Lower leg skin (tissue), 3 donors: ENCODE results near the gene PA2G4.

Experiments used
- CTCF ChIP-seq, 3 donors: fragments of 450-650 bp; IDR thresholded peaks; one replicate each; pipeline ENCODE4 v1.5.1; 2016; ENCODE audit warnings: antibody characterized with exemption in 3 of 3, mild to moderate bottlenecking in 3 of 3, moderate library complexity in 2 of 3
- POLR2A ChIP-seq, 2 donors: fragments of 450-650 bp; IDR thresholded peaks; one replicate each; pipeline ENCODE4 v1.6.1; 2016 to 2017; ENCODE audit warnings: antibody characterized with exemption in 2 of 2, mild to moderate bottlenecking in 1 of 2, moderate library complexity in 1 of 2

- TF ChIP-seq CTCF (IDR thresholded peaks at IDR 0.05), result no peak
- TF ChIP-seq POLR2A (IDR thresholded peaks at IDR 0.05), result no peak
Observed at GRCh38 chr12:56078427-56078826, 25.9 kb upstream of the PA2G4 start.
